ENCODE results near the gene ABCA1.
A peak's percentile ranks its signal among the peaks of the same experiment; 100 is the strongest.

The ABCA1 gene

GRCh38 chr9:104748359-104749031 lies 179.5 kb downstream of the ABCA1 start:
- Mint-ChIP-seq H3K27me3 (no peaks in the 10 kb centered on the region), H3K4me3 (peak overlapping the region; percentile 94), H3K9me3 (no peaks in the 10 kb centered on the region), H3K27ac (peak overlapping the region; percentile 95 to 99), H3K36me3 (ENCODE audit: insufficient read depth) (peaks cover 23% of the 10 kb centered on the region), H3K4me1 (ENCODE audit: low read depth in 2 of 2) (peaks cover 11% of the 10 kb centered on the region in 2 donors)
- no peak for ATAC-seq (replicated peaks)
- DNase-seq: no peak

- Mint-ChIP-seq H3K4me3 (peak within 1 kb of the TSS; percentile 94), H3K27ac (peak within 1 kb of the TSS; percentile 95 to 99), H3K27me3 (no peaks in the 10 kb centered on the region), H3K9me3 (no peaks in the 10 kb centered on the region), H3K36me3 (ENCODE audit: insufficient read depth) (peaks cover 19% of the 10 kb centered on the region), H3K4me1 (ENCODE audit: low read depth in 2 of 2) (peaks cover 11% of the 10 kb centered on the region in 2 donors)
- peak; percentile 83 for ATAC-seq (replicated peaks)
- peak; percentile 80 to 87 (median 81) for DNase-seq
Observed at GRCh38 chr9:104747565-104748358, 180.2 kb downstream of the ABCA1 start, which contains the start of gene NIPSNAP3A. Gene NIPSNAP3A, plus strand, starts transcription at chr9:104747683. Its CDS starts 110 bp downstream, at chr9:104747793.

- Mint-ChIP-seq H3K27ac (peak overlapping the region; percentile 95 to 99), H3K27me3 (no peaks in the 10 kb centered on the region), H3K9me3 (no peaks in the 10 kb centered on the region), H3K36me3 (ENCODE audit: insufficient read depth) (peaks cover 19% of the 10 kb centered on the region), H3K4me3 (peak overlapping the region; percentile 94), H3K4me1 (ENCODE audit: low read depth in 2 of 2) (peaks cover 11% of the 10 kb centered on the region in 2 donors)
- DNase-seq (no peak), ATAC-seq (replicated peaks) (no peak)
Observed at GRCh38 chr9:104747245-104747564, 180.8 kb downstream of the ABCA1 start.

GRCh38 chr9:104746798-104747197 lies 181.2 kb downstream of the ABCA1 start:
- Mint-ChIP-seq H3K9me3 (no peaks in the 10 kb centered on the region), H3K27me3 (no peaks in the 10 kb centered on the region), H3K4me3 (peak overlapping the region; percentile 94), H3K4me1 (ENCODE audit: low read depth in 2 of 2) (peaks cover 11% of the 10 kb centered on the region in 2 donors), H3K36me3 (ENCODE audit: insufficient read depth) (peaks cover 15% of the 10 kb centered on the region), H3K27ac (peak overlapping the region; percentile 95 to 99)
- DNase-seq (no peak), ATAC-seq (replicated peaks) (no peak)

- Mint-ChIP-seq H3K4me1 (ENCODE audit: low read depth in 2 of 2) (peaks cover 11% of the 10 kb centered on the region in 2 donors), H3K27ac (peak overlapping the region in 1 of 2 donors; percentile 95), H3K4me3 (no peak overlapping the region), H3K9me3 (no peaks in the 10 kb centered on the region), H3K36me3 (ENCODE audit: insufficient read depth) (peaks cover 12% of the 10 kb centered on the region), H3K27me3 (no peaks in the 10 kb centered on the region)
- DNase-seq: no peak
- no peak for ATAC-seq (replicated peaks)
Observed at GRCh38 chr9:104746285-104746684, 181.7 kb downstream of the ABCA1 start.

- no peak overlapping the region for H3K4me3 Mint-ChIP-seq
- H3K36me3 Mint-ChIP-seq (ENCODE audit: insufficient read depth): peaks cover 12% of the 10 kb centered on the region
- no peaks in the 10 kb centered on the region for H3K9me3 Mint-ChIP-seq
- no peak overlapping the region for H3K27ac Mint-ChIP-seq
- H3K4me1 Mint-ChIP-seq (ENCODE audit: low read depth in 2 of 2): peaks cover 11% of the 10 kb centered on the region in 2 donors
- no peak for ATAC-seq (replicated peaks)
- no peak for DNase-seq
- no peaks in the 10 kb centered on the region for H3K27me3 Mint-ChIP-seq
Observed at GRCh38 chr9:104745852-104746251, 182.1 kb downstream of the ABCA1 start.

GRCh38 chr9:104743376-104743985 lies 184.5 kb downstream of the ABCA1 start:
- peak; percentile 28 for ATAC-seq (replicated peaks)
- peak; percentile 38 to 55 (median 41) for DNase-seq
- H3K27ac Mint-ChIP-seq: no peak overlapping the region
- no peaks in the 10 kb centered on the region for H3K9me3 Mint-ChIP-seq
- H3K4me1 Mint-ChIP-seq (ENCODE audit: low read depth in 2 of 2): peaks cover 5 to 7% of the 10 kb centered on the region in 2 donors
- H3K36me3 Mint-ChIP-seq (ENCODE audit: insufficient read depth): peaks cover 12% of the 10 kb centered on the region
- H3K4me3 Mint-ChIP-seq: no peak overlapping the region
- no peaks in the 10 kb centered on the region for H3K27me3 Mint-ChIP-seq

GRCh38 chr9:104740621-104741020 lies 187.3 kb downstream of the ABCA1 start:
- Mint-ChIP-seq H3K36me3 (ENCODE audit: insufficient read depth) (no peaks in the 10 kb centered on the region), H3K4me1 (ENCODE audit: low read depth in 2 of 2) (no peaks in the 10 kb centered on the region), H3K4me3 (no peak overlapping the region), H3K27ac (peak overlapping the region in 1 of 2 donors; percentile 5), H3K27me3 (no peaks in the 10 kb centered on the region), H3K9me3 (no peaks in the 10 kb centered on the region)
- DNase-seq (no peak), ATAC-seq (replicated peaks) (no peak)

- H3K4me1 Mint-ChIP-seq (ENCODE audit: low read depth in 2 of 2): no peaks in the 10 kb centered on the region
- no peaks in the 10 kb centered on the region for H3K9me3 Mint-ChIP-seq
- ATAC-seq (replicated peaks) (no peak), DNase-seq (no peak)
- no peak overlapping the region for H3K27ac Mint-ChIP-seq
- no peaks in the 10 kb centered on the region for H3K36me3 Mint-ChIP-seq (ENCODE audit: insufficient read depth)
- no peak overlapping the region for H3K4me3 Mint-ChIP-seq
- H3K27me3 Mint-ChIP-seq: no peaks in the 10 kb centered on the region
Observed at GRCh38 chr9:104738452-104738851, 189.5 kb downstream of the ABCA1 start.
